BLaER1 (cell line): Measurements from ENCODE around the gene CACNG6.
A peak's percentile ranks its signal among the peaks of the same experiment; 100 is the strongest.

Source experiments
- H3K27ac ChIP-seq: shearing (Covaris generic); formaldehyde crosslinking; 2 replicates; pipeline ENCODE4 v1.8.1; 2022
- H3K27me3 ChIP-seq: shearing (Covaris generic); formaldehyde crosslinking; 2 replicates; pipeline ENCODE4 v1.8.1; 2022
- H3K36me3 ChIP-seq: shearing (Covaris generic); formaldehyde crosslinking; 2 replicates; pipeline ENCODE4 v1.8.1; 2022
- H3K4me1 ChIP-seq: shearing (Covaris generic); formaldehyde crosslinking; 2 replicates; pipeline ENCODE4 v1.8.1; 2022
- H3K4me2 ChIP-seq: shearing (Covaris generic); formaldehyde crosslinking; 2 replicates; pipeline ENCODE4 v1.8.1; 2022
- H3K4me3 ChIP-seq: shearing (Covaris generic); formaldehyde crosslinking; 2 replicates; pipeline ENCODE4 v1.8.1; 2022
- H3K9ac ChIP-seq: shearing (Covaris generic); formaldehyde crosslinking; 2 replicates; pipeline ENCODE4 v1.8.1; 2022
- H3K9me3 ChIP-seq: shearing (Covaris generic); formaldehyde crosslinking; 2 replicates; pipeline ENCODE4 v1.8.1; 2022
- H4K20me1 ChIP-seq: shearing (Covaris generic); formaldehyde crosslinking; 2 replicates; pipeline ENCODE4 v1.8.1; 2022
- Cebpa-rat ChIP-seq: shearing (Covaris generic); IDR thresholded peaks from 2 replicates; pipeline ENCODE4 v1.8.1; 2022

Gene CACNG6

GRCh38 chr19:53953383-53953782 lies 38.1 kb upstream of the CACNG6 start:
- no peaks in the 10 kb centered on the region for H3K9me3 ChIP-seq
- no peak overlapping the region for H3K27ac ChIP-seq
- no peak overlapping the region for H3K4me2 ChIP-seq
- no peak overlapping the region for H3K4me3 ChIP-seq
- peaks cover 22% of the 10 kb centered on the region for H3K27me3 ChIP-seq
- H3K9ac ChIP-seq: no peak overlapping the region
- no peaks in the 10 kb centered on the region for H4K20me1 ChIP-seq
- peaks cover 23% of the 10 kb centered on the region for H3K4me1 ChIP-seq
- no peaks in the 10 kb centered on the region for H3K36me3 ChIP-seq
- no peak for TF ChIP-seq Cebpa-rat

- H3K27me3 ChIP-seq: peaks cover 61% of the 10 kb centered on the region
- H3K9ac ChIP-seq: no peak overlapping the region
- H3K4me1 ChIP-seq: peaks cover 15% of the 10 kb centered on the region
- no peaks in the 10 kb centered on the region; the same call in 1 of the 2 replicates for H4K20me1 ChIP-seq
- H3K27ac ChIP-seq: no peak overlapping the region
- H3K36me3 ChIP-seq: no peaks in the 10 kb centered on the region
- TF ChIP-seq Cebpa-rat: no peak
- H3K9me3 ChIP-seq: no peaks in the 10 kb centered on the region
- no peak overlapping the region for H3K4me3 ChIP-seq
- H3K4me2 ChIP-seq: peak overlapping the region; percentile 3; the same call in 1 of the 2 replicates
These were observed 33.8 kb upstream of the CACNG6 start for GRCh38 chr19:53957448-53958167.

GRCh38 chr19:53958168-53958571 lies 33.3 kb upstream of the CACNG6 start:
- Histone ChIP-seq H3K9ac (no peak overlapping the region), H4K20me1 (no peaks in the 10 kb centered on the region; the same call in 1 of the 2 replicates), H3K4me1 (peaks cover 15% of the 10 kb centered on the region), H3K36me3 (no peaks in the 10 kb centered on the region), H3K9me3 (no peaks in the 10 kb centered on the region), H3K27ac (no peak overlapping the region), H3K4me3 (no peak overlapping the region), H3K4me2 (peak overlapping the region; percentile 3; the same call in 1 of the 2 replicates), H3K27me3 (peaks cover 64% of the 10 kb centered on the region)
- TF ChIP-seq Cebpa-rat: no peak

- Histone ChIP-seq H3K36me3 (no peaks in the 10 kb centered on the region), H3K4me1 (peaks cover 20% of the 10 kb centered on the region), H3K4me2 (peak overlapping the region; percentile 14; the same call in 1 of the 2 replicates), H3K27me3 (peaks cover 73% of the 10 kb centered on the region), H3K4me3 (no peak overlapping the region), H3K9ac (no peak overlapping the region), H3K27ac (no peak overlapping the region), H3K9me3 (no peaks in the 10 kb centered on the region), H4K20me1 (no peaks in the 10 kb centered on the region; the same call in 1 of the 2 replicates)
- TF ChIP-seq Cebpa-rat: no peak
These were observed 32.3 kb upstream of the CACNG6 start for GRCh38 chr19:53958823-53959757.

GRCh38 chr19:53960187-53960586 lies 31.2 kb upstream of the CACNG6 start:
- no peak overlapping the region for H3K27ac ChIP-seq
- no peaks in the 10 kb centered on the region; the same call in 1 of the 2 replicates for H4K20me1 ChIP-seq
- no peak overlapping the region for H3K9ac ChIP-seq
- TF ChIP-seq Cebpa-rat: no peak
- H3K27me3 ChIP-seq: peaks cover 81% of the 10 kb centered on the region
- H3K4me3 ChIP-seq: no peak overlapping the region
- no peaks in the 10 kb centered on the region for H3K36me3 ChIP-seq
- no peaks in the 10 kb centered on the region for H3K9me3 ChIP-seq
- peaks cover 31% of the 10 kb centered on the region for H3K4me1 ChIP-seq
- no peak overlapping the region for H3K4me2 ChIP-seq

GRCh38 chr19:53960886-53961285 lies 30.6 kb upstream of the CACNG6 start:
- no peak overlapping the region for H3K4me3 ChIP-seq
- peaks cover 34% of the 10 kb centered on the region for H3K4me1 ChIP-seq
- no peak overlapping the region for H3K9ac ChIP-seq
- TF ChIP-seq Cebpa-rat: no peak
- no peaks in the 10 kb centered on the region for H3K9me3 ChIP-seq
- H3K27ac ChIP-seq: no peak overlapping the region
- no peak overlapping the region for H3K4me2 ChIP-seq
- H3K36me3 ChIP-seq: no peaks in the 10 kb centered on the region
- no peaks in the 10 kb centered on the region; the same call in 1 of the 2 replicates for H4K20me1 ChIP-seq
- peaks cover 81% of the 10 kb centered on the region for H3K27me3 ChIP-seq

- no peak overlapping the region for H3K9ac ChIP-seq
- H3K27me3 ChIP-seq: peaks cover 75% of the 10 kb centered on the region
- TF ChIP-seq Cebpa-rat: no peak
- peaks cover 34% of the 10 kb centered on the region for H3K4me1 ChIP-seq
- no peaks in the 10 kb centered on the region; the same call in 1 of the 2 replicates for H4K20me1 ChIP-seq
- H3K4me3 ChIP-seq: no peak overlapping the region
- H3K27ac ChIP-seq: no peak overlapping the region
- H3K4me2 ChIP-seq: no peak overlapping the region
- H3K9me3 ChIP-seq: no peaks in the 10 kb centered on the region
- no peaks in the 10 kb centered on the region for H3K36me3 ChIP-seq
These were observed 29.7 kb upstream of the CACNG6 start for GRCh38 chr19:53961523-53962356.

- Histone ChIP-seq H3K9ac (no peak within 1 kb of the TSS), H3K9me3 (no peaks in the 10 kb centered on the region), H3K4me2 (no peak within 1 kb of the TSS), H3K27ac (no peak within 1 kb of the TSS), H3K27me3 (peaks cover 63% of the 10 kb centered on the region), H3K4me3 (no peak within 1 kb of the TSS), H3K4me1 (peaks cover 34% of the 10 kb centered on the region), H3K36me3 (no peaks in the 10 kb centered on the region), H4K20me1 (no peaks in the 10 kb centered on the region; the same call in 1 of the 2 replicates)
- no peak for TF ChIP-seq Cebpa-rat
These were observed 28.5 kb upstream of the CACNG6 start, which contains the start of gene CACNG8 for GRCh38 chr19:53962887-53963431. TSS of gene CACNG8 (plus strand) at chr19:53962937.

- no peaks in the 10 kb centered on the region for H3K9me3 ChIP-seq
- peak overlapping the region; percentile 47 for H3K27ac ChIP-seq
- peak overlapping the region; percentile 87 for H3K4me2 ChIP-seq
- H3K4me3 ChIP-seq: 0 out of 2 replicates have a peak overlapping the region, but pooled peaks have one; percentile 16
- peaks cover 22% of the 10 kb centered on the region for H3K4me1 ChIP-seq
- no peaks in the 10 kb centered on the region for H3K36me3 ChIP-seq
- H4K20me1 ChIP-seq: no peaks in the 10 kb centered on the region; the same call in 1 of the 2 replicates
- TF ChIP-seq Cebpa-rat: no peak
- H3K27me3 ChIP-seq: peaks cover 42% of the 10 kb centered on the region
- H3K9ac ChIP-seq: peak overlapping the region; percentile 44; the same call in 1 of the 2 replicates
These were observed 26.3 kb upstream of the CACNG6 start for GRCh38 chr19:53965091-53965490.
